Smooth muscle cell (in vitro differentiated cells): ENCODE data around the gene RPUSD1. TPM values are rescaled to one million over a fixed set of nuclear protein-coding genes. Genes with fewer than 3 reads are reported as not detected.

Experiments used
- DNase-seq: peaks from one replicate; lab custom pipeline; 2025; ENCODE audit not compliant: unreplicated experiment; lab: John Stamatoyannopoulos, UW
- H2AFZ ChIP-seq: fragments of 200-600 bp; sonication (generic); 2 replicates; pipeline ENCODE4 v1.6.0; 2016; ENCODE audit warnings: antibody characterized with exemption, low read depth, mild to moderate bottlenecking
- H3F3A ChIP-seq: fragments of 200-600 bp; sonication (generic); 2 replicates; pipeline ENCODE4 v1.6.0; 2017; ENCODE audit warnings: antibody characterized with exemption, low read depth
- H3K27ac ChIP-seq: fragments of 200-600 bp; sonication (generic); 2 replicates; pipeline ENCODE4 v1.5.1; 2016; ENCODE audit warnings: low read depth, mild to moderate bottlenecking
- H3K27me3 ChIP-seq: fragments of 200-600 bp; sonication (generic); 2 replicates; pipeline ENCODE4 v1.6.1; 2016; ENCODE audit warnings: low read depth, mild to moderate bottlenecking
- H3K36me3 ChIP-seq: fragments of 200-600 bp; sonication (generic); 2 replicates; pipeline ENCODE4 v1.5.1; 2016; ENCODE audit warnings: low read depth
- H3K4me1 ChIP-seq: fragments of 200-600 bp; sonication (generic); 2 replicates; pipeline ENCODE4 v1.5.1; 2016; ENCODE audit warnings: low read depth
- H3K4me2 ChIP-seq: fragments of 200-600 bp; sonication (generic); 2 replicates; pipeline ENCODE4 v1.6.0; 2016; ENCODE audit warnings: mild to moderate bottlenecking
- H3K4me3 ChIP-seq: fragments of 200-600 bp; sonication (generic); 2 replicates; pipeline ENCODE4 v1.5.1; 2016; ENCODE audit warnings: mild to moderate bottlenecking
- H3K79me2 ChIP-seq: fragments of 200-600 bp; sonication (generic); 2 replicates; pipeline ENCODE4 v1.6.0; 2016; ENCODE audit warnings: low read depth, mild to moderate bottlenecking
- H3K9ac ChIP-seq: fragments of 200-600 bp; sonication (generic); 2 replicates; pipeline ENCODE4 v1.6.0; 2016; ENCODE audit warnings: low read depth
- H3K9me3 ChIP-seq: fragments of 200-600 bp; sonication (generic); replicated peaks from 2 replicates; pipeline ENCODE4 v1.5.1; 2016; ENCODE audit warnings: low read depth
- H4K20me1 ChIP-seq: fragments of 200-600 bp; sonication (generic); 2 replicates; pipeline ENCODE4 v1.6.0; 2016; ENCODE audit warnings: low read depth
- CTCF ChIP-seq: fragments of 200-600 bp; sonication (generic); IDR thresholded peaks from 2 replicates; pipeline ENCODE4 v1.5.1; 2017; ENCODE audit warnings: borderline replicate concordance, mild to moderate bottlenecking, antibody characterized with exemption; ENCODE audit not compliant: insufficient read depth, poor library complexity, severe bottlenecking
- WGBS: methylation state at CpG from one replicate; pipeline ENCODE4 v1.1.7; 2016; ENCODE audit warnings: low lambda C conversion rate; 5-methylcytosine and 5-hydroxymethylcytosine counted together
- microRNA counts: library from miRNA; unstranded; fragments of <30 nt; microRNA quantifications from one replicate; lab custom pipeline; 2016
- microRNA-seq: library from miRNA; unstranded; fragments of <30 nt; microRNA quantifications from one replicate; pipeline ENCODE4, GENCODE V29; 2016; ENCODE audit warnings: borderline number of aligned reads
- polyA plus RNA-seq: library from polyadenylated mRNA; unstranded; fragments of >200 nt; fragmentation: Nextera tagmentation; extraction: Ambion mirVana; gene quantifications from 2 replicates; pipeline ENCODE4 v1.2.1, GENCODE V29; 2016
- small RNA-seq: library from RNA; depleted of rRNA; stranded (forward); fragments of <200 nt; gene quantifications from one replicate; pipeline ENCODE3, GENCODE V24; 2014
- total RNA-seq: library from RNA; depleted of rRNA; stranded (reverse); fragments of >200 nt; gene quantifications from 2 replicates; pipeline ENCODE4 v1.2.3, GENCODE V29; 2014

The RPUSD1 gene
- total and polyA plus RNA-seq, 2 experiments from 2014 or later = 7.8 to 20.8 TPM

GRCh38 chr16:735982-736453 lies 52.2 kb downstream of the RPUSD1 start:
- Histone ChIP-seq H3K27ac (no peak overlapping the region), H3K9me3 (no peaks in the 10 kb centered on the region), H3K4me3 (no peak overlapping the region), H3K36me3 (no peaks in the 10 kb centered on the region), H3F3A (no peaks in the 10 kb centered on the region), H2AFZ (no peak overlapping the region), H3K9ac (no peak overlapping the region), H3K4me2 (no peak overlapping the region), H3K4me1 (peaks cover 5% of the 10 kb centered on the region), H4K20me1 (no peaks in the 10 kb centered on the region), H3K79me2 (no peaks in the 10 kb centered on the region), H3K27me3 (no peaks in the 10 kb centered on the region)
- WGBS = 95% methylated on average over 13 of the region's 13 CpGs
- no peak for DNase-seq
- TF ChIP-seq CTCF = no peak

GRCh38 chr16:734981-735881 lies 53.0 kb downstream of the RPUSD1 start:
- Histone ChIP-seq H3K4me3 (no peak overlapping the region), H3K9me3 (no peaks in the 10 kb centered on the region), H3K9ac (no peak overlapping the region), H3F3A (no peaks in the 10 kb centered on the region), H3K36me3 (no peaks in the 10 kb centered on the region), H2AFZ (no peak overlapping the region), H3K27me3 (no peaks in the 10 kb centered on the region), H3K79me2 (no peaks in the 10 kb centered on the region), H4K20me1 (no peaks in the 10 kb centered on the region), H3K4me1 (peaks cover 4% of the 10 kb centered on the region), H3K27ac (no peak overlapping the region), H3K4me2 (no peak overlapping the region)
- 96% methylated on average over 25 of the region's 25 CpGs for WGBS
- no peak for DNase-seq
- TF ChIP-seq CTCF = no peak

MicroRNA genes within 50 kb of the gene (microRNA counts, 767-probe panel; counts per million panel counts)
- 183 counts per million for microRNA hsa-miR-662 (lab: Ali Mortazavi, UCI)

Small RNAs within 50 kb of the gene (microRNA-seq; reads per million reads assigned to microRNA genes)
- not detected for gene MIR662

Small RNAs within 50 kb of the gene (small RNA-seq; reads per million reads assigned to genes)
- not detected for gene MIR662

Other genes starting within 250 kb of the RPUSD1 start
- not detected in 2 replicates for gene PRR35, start 228.0 kb downstream of the RPUSD1 start, total RNA-seq
- gene PRR35, start 228.0 kb downstream of the RPUSD1 start, polyA plus RNA-seq = not detected in 2 replicates
- 0.18 and 0.63 TPM in 2 replicates for gene NHLRC4, start 221.4 kb downstream of the RPUSD1 start, total RNA-seq
- 0.85 and 2.6 TPM in 2 replicates for gene NHLRC4, start 221.4 kb downstream of the RPUSD1 start, polyA plus RNA-seq
- 21.0 and 30.1 TPM in 2 replicates for gene PIGQ, start 218.4 kb downstream of the RPUSD1 start, total RNA-seq
- gene PIGQ, start 218.4 kb downstream of the RPUSD1 start, polyA plus RNA-seq = 45.7 and 51.0 TPM in 2 replicates
- 14.7 and 21.2 TPM in 2 replicates for gene RAB40C, start 198.3 kb downstream of the RPUSD1 start, total RNA-seq
- gene RAB40C, start 198.3 kb downstream of the RPUSD1 start, polyA plus RNA-seq = 27.0 and 28.3 TPM in 2 replicates
- gene WFIKKN1, start 157.4 kb downstream of the RPUSD1 start, total RNA-seq = 1.5 TPM in 1 of 2 replicates, not detected in the other
- gene WFIKKN1, start 157.4 kb downstream of the RPUSD1 start, polyA plus RNA-seq = 0.77 and 0.83 TPM in 2 replicates
- gene METTL26, start 152.1 kb downstream of the RPUSD1 start, total RNA-seq = 134 and 158 TPM in 2 replicates
- 227 and 238 TPM in 2 replicates for gene METTL26, start 152.1 kb downstream of the RPUSD1 start, polyA plus RNA-seq
- gene MCRIP2, start 146.6 kb downstream of the RPUSD1 start, total RNA-seq = 7.7 and 11.9 TPM in 2 replicates
- 34.7 and 45.8 TPM in 2 replicates for gene MCRIP2, start 146.6 kb downstream of the RPUSD1 start, polyA plus RNA-seq
- 6.8 and 8.4 TPM in 2 replicates for gene WDR90, start 139.0 kb downstream of the RPUSD1 start, total RNA-seq
- gene WDR90, start 139.0 kb downstream of the RPUSD1 start, polyA plus RNA-seq = 10.4 and 24.6 TPM in 2 replicates
- gene RHOT2, start 120.2 kb downstream of the RPUSD1 start, total RNA-seq = 41.4 and 44.5 TPM in 2 replicates
- 148 and 152 TPM in 2 replicates for gene RHOT2, start 120.2 kb downstream of the RPUSD1 start, polyA plus RNA-seq
- gene RHBDL1, start 112.7 kb downstream of the RPUSD1 start, total RNA-seq = 2.7 and 4.5 TPM in 2 replicates
- gene RHBDL1, start 112.7 kb downstream of the RPUSD1 start, polyA plus RNA-seq = 2.6 and 3.7 TPM in 2 replicates
- 93.4 and 99.0 TPM in 2 replicates for gene STUB1, start 108.0 kb downstream of the RPUSD1 start, total RNA-seq
- 196 and 212 TPM in 2 replicates for gene STUB1, start 108.0 kb downstream of the RPUSD1 start, polyA plus RNA-seq
- gene JMJD8, start 104.0 kb downstream of the RPUSD1 start, total RNA-seq = 42.9 and 47.9 TPM in 2 replicates
- gene JMJD8, start 104.0 kb downstream of the RPUSD1 start, polyA plus RNA-seq = 92.5 and 95.1 TPM in 2 replicates
- 4.7 and 10.6 TPM in 2 replicates for gene WDR24, start 98.0 kb downstream of the RPUSD1 start, total RNA-seq
- 19.3 and 22.2 TPM in 2 replicates for gene WDR24, start 98.0 kb downstream of the RPUSD1 start, polyA plus RNA-seq
- gene FBXL16, start 82.6 kb downstream of the RPUSD1 start, total RNA-seq = 0.76 TPM in 1 of 2 replicates, not detected in the other
- gene FBXL16, start 82.6 kb downstream of the RPUSD1 start, polyA plus RNA-seq = 0.17 TPM in 1 of 2 replicates, not detected in the other
- 30.6 and 39.6 TPM in 2 replicates for gene METRN, start 73.3 kb downstream of the RPUSD1 start, total RNA-seq
- 170 and 193 TPM in 2 replicates for gene METRN, start 73.3 kb downstream of the RPUSD1 start, polyA plus RNA-seq
- gene ANTKMT, start 67.2 kb downstream of the RPUSD1 start, total RNA-seq = 11.9 and 15.6 TPM in 2 replicates
- 39.8 and 40.9 TPM in 2 replicates for gene ANTKMT, start 67.2 kb downstream of the RPUSD1 start, polyA plus RNA-seq
- 2.8 TPM in 1 of 2 replicates, not detected in the other for gene CCDC78, start 61.9 kb downstream of the RPUSD1 start, total RNA-seq
- 3.4 and 4.7 TPM in 2 replicates for gene CCDC78, start 61.9 kb downstream of the RPUSD1 start, polyA plus RNA-seq
- gene HAGHL, start 61.3 kb downstream of the RPUSD1 start, total RNA-seq = 3.2 and 15.4 TPM in 2 replicates
- 23.1 and 24.6 TPM in 2 replicates for gene HAGHL, start 61.3 kb downstream of the RPUSD1 start, polyA plus RNA-seq
- 19.7 and 33.5 TPM in 2 replicates for gene CIAO3, start 47.4 kb downstream of the RPUSD1 start, total RNA-seq
- 35.6 and 39.6 TPM in 2 replicates for gene CIAO3, start 47.4 kb downstream of the RPUSD1 start, polyA plus RNA-seq
- 0.18 and 3.7 TPM in 2 replicates for gene MSLN, start 27.6 kb downstream of the RPUSD1 start, total RNA-seq
- gene MSLN, start 27.6 kb downstream of the RPUSD1 start, polyA plus RNA-seq = 0.26 and 1.2 TPM in 2 replicates
- 11.4 and 27.2 TPM in 2 replicates for gene CHTF18, start 239 bp upstream of the RPUSD1 start, total RNA-seq
- gene CHTF18, start 239 bp upstream of the RPUSD1 start, polyA plus RNA-seq = 33.2 and 39.8 TPM in 2 replicates
- gene GNG13, start 12.4 kb upstream of the RPUSD1 start, total RNA-seq = not detected in 2 replicates
- gene GNG13, start 12.4 kb upstream of the RPUSD1 start, polyA plus RNA-seq = not detected in 2 replicates
- gene LMF1, start 182.6 kb upstream of the RPUSD1 start, total RNA-seq = 17.1 and 25.3 TPM in 2 replicates
- gene LMF1, start 182.6 kb upstream of the RPUSD1 start, polyA plus RNA-seq = 29.8 and 33.2 TPM in 2 replicates
- 1.8 and 4.2 TPM in 2 replicates for gene SOX8, start 193.4 kb upstream of the RPUSD1 start, total RNA-seq
- 2.9 and 3.5 TPM in 2 replicates for gene SOX8, start 193.4 kb upstream of the RPUSD1 start, polyA plus RNA-seq